SK-N-SH treated with all-trans-retinoic acid at 6 μM for 48 hours (cell line): ENCODE data around the gene SLC36A3.

Experiments
- ARNTL ChIP-seq: fragments of 450-650 bp; formaldehyde crosslinking; IDR thresholded peaks from 2 replicates; pipeline ENCODE4 v1.5.0; 2020; ENCODE audit warnings: low read depth, mild to moderate bottlenecking, moderate library complexity, borderline replicate concordance
- GLIS3 ChIP-seq: fragments of 250-450 bp; sonication (Bioruptor Pico); IDR thresholded peaks from 2 replicates; pipeline ENCODE4 v1.5.0; 2020; ENCODE audit warnings: mild to moderate bottlenecking, moderate library complexity
- ISL1 ChIP-seq: fragments of 250-450 bp; sonication (Bioruptor Pico); IDR thresholded peaks from 2 replicates; pipeline ENCODE4 v2.1.2; 2022; ENCODE audit warnings: mild to moderate bottlenecking, moderate library complexity
- RARB ChIP-seq: fragments of 250-450 bp; sonication (Bioruptor Pico); IDR thresholded peaks from 2 replicates; pipeline ENCODE4 v1.8.0; 2021; ENCODE audit warnings: mild to moderate bottlenecking, moderate library complexity
- TCF4 ChIP-seq: fragments of 250-450 bp; sonication (Bioruptor Pico); IDR thresholded peaks from 2 replicates; pipeline ENCODE4 v1.8.0; 2021; ENCODE audit warnings: mild to moderate bottlenecking, moderate library complexity, borderline replicate concordance
- TOX ChIP-seq: fragments of 250-450 bp; sonication (Bioruptor Pico); IDR thresholded peaks from 2 replicates; pipeline ENCODE4 v1.8.0; 2021; ENCODE audit warnings: mild to moderate bottlenecking, moderate library complexity, borderline replicate concordance
- ZFP3 ChIP-seq: fragments of 250-450 bp; sonication (Bioruptor Pico); IDR thresholded peaks from 2 replicates; pipeline ENCODE4 v1.5.0; 2020; ENCODE audit warnings: mild to moderate bottlenecking, moderate library complexity
- ZFP30 ChIP-seq: fragments of 450-650 bp; formaldehyde crosslinking; IDR thresholded peaks from 2 replicates; pipeline ENCODE4 v1.5.0; 2022; ENCODE audit warnings: mild to moderate bottlenecking, moderate library complexity
- TF ChIP-seq, protein P1 (sequence below): fragments of 250-450 bp; sonication (Bioruptor Pico); IDR thresholded peaks from 2 replicates; pipeline ENCODE4 v1.5.1; 2020; ENCODE audit warnings: low read depth, mild to moderate bottlenecking, moderate library complexity
- TF ChIP-seq, protein P2 (sequence below): fragments of 250-450 bp; sonication (Bioruptor Pico); IDR thresholded peaks from 2 replicates; pipeline ENCODE4 v1.8.0; 2020; ENCODE audit warnings: mild to moderate bottlenecking, moderate library complexity, borderline replicate concordance

DNA sequence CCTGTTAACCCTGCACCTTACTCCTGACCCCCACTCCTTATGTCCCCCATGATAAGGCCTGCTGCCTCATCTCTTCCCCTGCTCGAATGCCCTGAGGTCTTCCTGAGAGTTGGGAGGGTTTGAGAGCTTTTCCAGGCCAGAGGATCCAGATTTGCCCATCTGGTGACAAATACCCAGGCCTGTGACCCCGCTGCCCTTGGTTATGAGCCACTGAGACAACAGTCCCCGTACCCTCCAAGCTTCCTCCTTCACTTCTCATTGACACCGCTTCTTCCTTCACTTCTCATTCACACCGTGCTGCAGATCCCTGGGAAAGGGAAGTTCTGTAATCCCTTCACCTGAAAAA is 50.0 kb downstream of the SLC36A3 start:
- TF ChIP-seq ZFP3 (CRISPR knock-in tag), result no peak
- no peak for TF ChIP-seq ISL1 (CRISPR knock-in tag)
- no peak for TF ChIP-seq TCF4
- TF ChIP-seq, protein P1, sequence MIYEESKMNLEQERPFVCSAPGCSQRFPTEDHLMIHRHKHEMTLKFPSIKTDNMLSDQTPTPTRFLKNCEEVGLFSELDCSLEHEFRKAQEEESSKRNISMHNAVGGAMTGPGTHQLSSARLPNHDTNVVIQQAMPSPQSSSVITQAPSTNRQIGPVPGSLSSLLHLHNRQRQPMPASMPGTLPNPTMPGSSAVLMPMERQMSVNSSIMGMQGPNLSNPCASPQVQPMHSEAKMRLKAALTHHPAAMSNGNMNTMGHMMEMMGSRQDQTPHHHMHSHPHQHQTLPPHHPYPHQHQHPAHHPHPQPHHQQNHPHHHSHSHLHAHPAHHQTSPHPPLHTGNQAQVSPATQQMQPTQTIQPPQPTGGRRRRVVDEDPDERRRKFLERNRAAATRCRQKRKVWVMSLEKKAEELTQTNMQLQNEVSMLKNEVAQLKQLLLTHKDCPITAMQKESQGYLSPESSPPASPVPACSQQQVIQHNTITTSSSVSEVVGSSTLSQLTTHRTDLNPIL (CRISPR knock-in tag), result no peak
- TF ChIP-seq, protein P2, sequence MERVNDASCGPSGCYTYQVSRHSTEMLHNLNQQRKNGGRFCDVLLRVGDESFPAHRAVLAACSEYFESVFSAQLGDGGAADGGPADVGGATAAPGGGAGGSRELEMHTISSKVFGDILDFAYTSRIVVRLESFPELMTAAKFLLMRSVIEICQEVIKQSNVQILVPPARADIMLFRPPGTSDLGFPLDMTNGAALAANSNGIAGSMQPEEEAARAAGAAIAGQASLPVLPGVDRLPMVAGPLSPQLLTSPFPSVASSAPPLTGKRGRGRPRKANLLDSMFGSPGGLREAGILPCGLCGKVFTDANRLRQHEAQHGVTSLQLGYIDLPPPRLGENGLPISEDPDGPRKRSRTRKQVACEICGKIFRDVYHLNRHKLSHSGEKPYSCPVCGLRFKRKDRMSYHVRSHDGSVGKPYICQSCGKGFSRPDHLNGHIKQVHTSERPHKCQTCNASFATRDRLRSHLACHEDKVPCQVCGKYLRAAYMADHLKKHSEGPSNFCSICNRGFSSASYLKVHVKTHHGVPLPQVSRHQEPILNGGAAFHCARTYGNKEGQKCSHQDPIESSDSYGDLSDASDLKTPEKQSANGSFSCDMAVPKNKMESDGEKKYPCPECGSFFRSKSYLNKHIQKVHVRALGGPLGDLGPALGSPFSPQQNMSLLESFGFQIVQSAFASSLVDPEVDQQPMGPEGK (CRISPR knock-in tag), result no peak
- no peak for TF ChIP-seq ZFP30
- TF ChIP-seq RARB (CRISPR knock-in tag), result no peak
- TF ChIP-seq ARNTL (CRISPR knock-in tag), result no peak
- TF ChIP-seq TOX, result no peak
- TF ChIP-seq GLIS3 (CRISPR knock-in tag), result no peak
